NCI-H526 treated with DMSO at 0.1 percent for 48 hours (cell line): ENCODE data around the gene BBS7.

Experiments
- DNase-seq: peaks from one replicate; lab custom pipeline; 2025; lab: John Stamatoyannopoulos, UW

The BBS7 gene

DNA sequence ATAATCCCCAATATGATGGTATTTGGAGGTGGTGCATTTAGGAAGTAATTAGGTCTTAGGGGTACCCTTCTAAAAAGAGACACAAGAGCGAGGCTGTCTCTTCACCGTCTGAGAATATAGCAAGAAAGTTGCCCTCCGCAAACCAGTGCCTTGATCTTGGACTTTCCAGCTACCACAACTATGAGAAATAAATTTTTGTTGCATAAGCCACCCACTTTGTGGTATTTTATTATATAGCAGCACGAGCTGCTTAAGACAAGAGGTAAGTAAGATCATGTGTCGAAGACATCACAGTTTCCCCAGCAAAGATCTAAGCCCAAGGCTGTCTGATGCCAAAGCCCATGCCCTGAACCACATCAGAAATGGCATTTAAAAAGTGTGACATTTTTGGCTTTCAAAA is 78.8 kb downstream of the BBS7 start:
- no peak for DNase-seq

DNA sequence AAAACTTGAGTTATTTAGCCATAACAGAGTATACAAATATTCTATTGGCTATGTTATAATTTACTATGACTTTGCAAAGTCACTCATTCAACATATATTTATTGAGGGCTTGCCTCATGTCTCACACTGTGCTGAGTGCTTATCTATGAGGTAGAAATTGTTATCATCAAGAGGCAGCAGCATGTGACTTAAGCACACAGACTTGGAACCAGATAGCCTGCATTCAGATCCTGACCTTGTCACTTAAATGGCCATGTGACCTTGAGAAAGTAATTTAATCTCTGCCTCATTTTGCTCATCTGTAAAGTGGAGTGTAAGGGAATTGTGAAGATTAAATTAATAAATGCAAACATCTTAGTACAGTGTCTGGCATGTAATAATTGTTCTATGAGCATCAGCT is 79.3 kb downstream of the BBS7 start:
- no peak for DNase-seq

DNA sequence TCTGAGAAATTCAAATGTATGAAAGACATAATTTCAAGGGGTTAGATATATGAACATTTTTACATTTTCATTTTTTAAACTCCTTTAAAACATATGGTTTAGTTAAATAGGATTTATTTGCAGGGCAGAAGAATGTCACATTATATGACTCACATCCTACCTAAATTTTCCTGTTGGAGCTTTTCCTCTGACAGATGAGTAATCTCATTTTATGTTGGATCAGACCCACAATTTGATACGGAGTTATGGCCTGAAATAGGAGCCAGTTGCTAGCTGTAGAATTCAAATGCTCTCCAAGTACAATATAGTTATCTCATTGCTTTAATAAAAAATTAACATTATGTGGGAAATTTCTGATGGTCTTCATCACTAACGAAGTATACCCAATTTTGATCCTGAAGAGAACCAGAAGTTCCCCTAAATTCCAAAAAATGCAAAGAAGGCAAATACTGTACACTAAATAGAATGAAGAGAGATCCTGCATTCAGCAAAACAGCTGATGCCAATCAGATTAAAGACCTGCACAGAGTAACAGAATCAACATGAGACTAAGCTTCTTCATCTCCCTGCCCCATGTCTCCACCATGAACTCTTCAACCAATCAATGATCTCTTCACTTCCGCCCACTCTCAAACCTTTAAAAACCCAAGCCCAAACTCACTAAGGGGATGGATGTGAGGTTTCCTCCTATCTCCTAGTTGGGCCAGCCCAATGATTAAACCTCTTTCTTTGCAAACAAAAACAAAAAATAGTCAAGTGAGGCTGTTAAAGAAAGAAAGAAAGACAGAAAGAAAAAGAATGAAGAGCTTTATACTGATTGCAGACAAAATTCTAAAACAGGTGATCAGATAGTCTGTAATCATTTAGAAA is 80.1 kb downstream of the BBS7 start:
- DNase-seq, result no peak

- DNase-seq, result no peak
These were observed 80.8 kb downstream of the BBS7 start for GRCh38 chr4:121789455-121789854.

DNA sequence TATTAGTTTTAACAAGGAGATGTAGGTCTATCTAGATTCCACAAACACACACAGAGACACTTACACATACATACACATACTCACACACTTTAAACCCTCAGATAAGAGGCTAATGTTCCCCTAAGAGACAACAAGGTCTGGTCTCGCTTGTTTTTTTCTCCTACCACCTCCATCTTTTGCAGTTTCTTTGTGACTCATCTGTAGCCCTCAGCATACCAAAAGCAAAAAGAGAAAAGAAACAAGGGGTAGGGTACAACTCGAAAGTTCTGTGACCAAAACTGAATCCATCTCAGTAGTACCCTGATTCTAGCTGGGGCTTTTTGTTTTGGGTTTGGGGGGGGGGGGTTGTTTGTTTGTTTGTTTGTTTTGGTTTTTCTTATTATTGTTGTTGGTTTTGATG is 81.4 kb downstream of the BBS7 start:
- DNase-seq, result no peak

- no peak for DNase-seq
These were observed 84.1 kb downstream of the BBS7 start for GRCh38 chr4:121786221-121786620.

DNA sequence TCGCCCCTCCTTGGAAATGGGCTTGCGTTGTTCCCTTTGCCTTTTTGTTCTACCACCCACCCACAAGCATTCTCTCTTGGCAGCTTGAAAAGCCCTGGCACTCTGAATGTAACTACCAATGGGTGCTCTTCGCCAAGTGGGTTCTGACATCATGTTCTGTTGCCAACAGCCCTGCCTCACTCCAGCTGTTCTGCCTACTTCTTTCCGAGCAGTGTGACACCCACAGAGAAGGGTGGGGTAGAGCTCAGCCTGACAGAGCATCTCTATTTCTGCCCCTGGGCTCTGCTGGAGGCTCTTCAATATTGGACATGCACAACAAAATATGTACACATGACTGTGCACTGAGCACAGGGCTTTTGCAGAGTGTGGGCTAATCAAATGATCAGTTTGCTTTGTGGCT is 84.8 kb downstream of the BBS7 start:
- DNase-seq, result no peak

DNA sequence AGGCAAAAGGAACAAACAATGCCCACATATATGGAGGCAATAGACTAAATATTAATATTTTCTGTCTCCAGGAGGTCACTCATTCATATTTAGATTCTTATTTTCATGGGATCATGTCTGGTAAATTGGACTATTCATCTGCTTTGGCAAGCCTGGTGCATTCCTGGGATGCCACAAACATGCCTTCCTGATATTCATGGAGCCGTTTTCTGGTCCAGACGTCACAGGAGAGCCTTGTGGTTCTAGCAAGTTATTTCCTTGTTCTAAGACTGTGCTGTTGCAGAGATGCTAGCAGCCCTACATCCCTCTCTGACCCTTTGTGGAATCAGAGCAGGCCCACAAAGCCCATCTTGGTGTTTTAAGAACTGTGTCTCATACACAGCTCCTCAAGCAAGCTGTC is 85.3 kb downstream of the BBS7 start:
- DNase-seq, result no peak

GRCh38 chr4:121784401-121784800 is 85.9 kb downstream of the BBS7 start:
- no peak for DNase-seq

DNA sequence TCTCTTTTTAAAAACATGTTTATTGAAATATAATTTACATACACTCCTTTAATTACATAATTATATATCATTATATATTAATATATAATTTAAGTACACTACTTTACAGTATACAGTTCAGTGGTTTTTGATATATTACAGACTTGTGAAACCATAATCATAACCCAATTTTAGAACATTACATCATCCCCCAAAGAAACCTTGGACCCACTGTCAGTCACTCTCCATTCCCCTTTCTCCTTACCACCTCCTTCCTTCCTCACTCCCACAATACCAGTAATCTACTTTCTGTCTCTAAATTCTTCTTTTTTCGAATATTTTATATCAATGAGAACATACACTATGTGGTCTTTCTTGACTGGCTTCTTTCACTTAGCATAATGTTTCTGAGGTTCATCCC is 87.1 kb downstream of the BBS7 start:
- DNase-seq, result no peak

- no peak for DNase-seq
These were observed 91.2 kb downstream of the BBS7 start for GRCh38 chr4:121778991-121779628.

DNA sequence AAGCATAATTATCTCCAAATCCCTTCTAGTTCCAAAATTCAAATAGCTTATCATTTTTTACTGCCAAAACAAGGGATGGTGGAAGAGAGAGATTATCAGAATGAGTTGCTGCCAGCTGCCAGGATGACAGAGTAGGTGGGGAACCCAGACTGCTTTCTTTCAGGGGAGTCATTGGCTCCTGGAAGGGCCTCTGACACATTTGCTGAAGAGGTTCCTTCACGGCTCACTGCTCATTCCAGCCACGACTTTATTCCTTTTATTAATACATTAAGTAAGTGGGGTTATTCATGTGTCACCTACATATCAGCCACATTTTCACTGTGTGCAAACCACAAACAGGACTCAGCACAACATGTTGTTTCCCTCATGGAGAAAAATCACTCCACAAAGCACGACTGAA is 92.6 kb downstream of the BBS7 start:
- DNase-seq, result no peak

DNA sequence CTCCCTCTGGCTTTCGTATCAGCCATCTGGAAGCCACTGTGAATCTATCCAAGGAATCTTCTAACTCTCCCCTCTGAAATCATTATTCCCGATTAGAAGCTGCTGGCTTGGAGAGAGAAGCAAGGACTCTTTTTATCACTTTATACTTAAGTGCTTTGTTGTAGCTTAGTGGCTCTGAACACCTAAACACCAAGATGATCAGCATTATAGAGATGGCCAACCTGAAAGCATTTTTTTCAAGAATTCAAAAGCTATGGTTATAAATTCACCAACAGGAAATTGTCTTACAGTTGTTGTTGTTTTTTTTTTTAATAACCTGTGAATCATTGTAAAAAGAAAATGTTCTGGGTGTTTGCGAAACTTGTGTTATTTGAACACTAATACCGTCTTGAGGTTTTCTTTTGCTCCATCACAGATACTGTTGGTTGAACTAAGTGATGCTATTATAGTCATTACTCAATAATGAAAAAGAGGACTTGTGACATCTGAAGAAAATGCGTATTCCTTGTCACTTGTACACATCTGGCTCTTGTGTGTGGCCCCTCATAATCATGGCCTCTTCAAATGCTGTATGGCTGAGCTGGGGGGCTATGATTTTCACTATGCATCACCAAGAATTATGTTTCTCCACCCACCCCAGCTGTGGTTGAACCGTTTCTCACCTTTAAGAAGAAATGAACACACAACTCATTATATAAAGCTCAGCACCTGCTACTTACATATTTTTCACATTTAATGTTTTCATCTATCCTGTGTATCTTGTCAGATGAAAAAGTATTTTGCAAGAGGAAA is 93.5 kb downstream of the BBS7 start:
- DNase-seq, result no peak
